Measurements from ENCODE around the gene VPS13D. TPM values are rescaled to one million over a fixed set of nuclear protein-coding genes. Genes with fewer than 3 reads are reported as not detected.
"Not testable (repeated sequence)": the region's sequence is repeated elsewhere in the genome, so short reads cannot be mapped to it uniquely, and the experiment has no call there.

The VPS13D gene
- total RNA-seq, 3 donors from 2014 or later, result 24.0 to 26.6 (median 26.5) TPM

DNA sequence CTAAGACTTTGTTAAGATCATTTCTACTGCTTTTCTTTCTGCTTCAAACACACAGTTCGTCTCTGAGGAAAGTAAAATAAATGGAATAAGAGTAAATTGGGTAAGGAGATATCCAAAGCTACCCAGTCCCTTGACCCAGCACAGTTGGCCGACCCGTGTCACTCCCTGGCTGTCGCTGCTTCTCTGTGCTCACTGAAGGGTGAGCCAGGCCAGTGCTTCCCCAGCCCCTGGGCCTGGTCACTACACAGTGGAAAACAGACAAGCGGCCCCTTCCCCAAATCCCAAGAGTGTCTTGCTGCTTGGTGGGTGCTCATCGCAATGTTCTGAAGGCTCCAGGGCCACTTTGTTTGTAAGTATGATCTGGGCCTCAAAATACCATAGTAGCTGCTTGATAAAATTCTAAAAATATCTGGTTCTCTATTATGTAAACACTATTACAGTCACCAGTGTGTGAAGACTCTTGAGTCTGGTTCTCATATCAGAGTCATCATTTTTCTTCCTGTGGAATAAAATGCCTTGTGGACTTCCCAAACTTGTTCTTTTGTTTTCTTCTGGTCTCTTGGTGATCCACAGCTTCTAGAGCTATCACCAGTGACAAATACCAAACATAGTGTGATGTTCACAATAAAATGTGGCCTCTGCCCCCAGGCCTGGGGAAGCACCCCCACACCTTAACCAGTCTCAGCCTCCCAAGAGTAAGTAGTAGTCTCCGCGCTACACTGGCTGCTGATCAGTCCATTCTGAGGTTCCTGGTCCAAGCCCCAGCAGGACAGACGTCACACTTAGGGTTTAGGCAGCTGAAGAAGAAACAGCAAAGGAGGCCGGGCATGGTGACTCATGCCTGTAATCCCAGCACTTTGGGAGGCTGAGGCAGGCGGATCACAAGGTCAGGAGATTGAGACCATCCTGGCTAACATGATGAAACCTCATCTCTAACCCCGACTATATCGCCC is 282.0 kb downstream of the VPS13D start:
- H3K36me3 Mint-ChIP-seq (ENCODE audit: insufficient read depth), result peaks cover 28% of the 10 kb centered on the region
- ATAC-seq (no peak), DNase-seq (no peak)
- H3K4me3 Mint-ChIP-seq, result peak overlapping the region; percentile 37
- no peaks in the 10 kb centered on the region for H3K9me3 Mint-ChIP-seq
- H3K4me1 Mint-ChIP-seq (ENCODE audit: low read depth), result peaks cover 44% of the 10 kb centered on the region
- H3K27me3 Mint-ChIP-seq (ENCODE audit: low read depth), result no peaks in the 10 kb centered on the region

DNA sequence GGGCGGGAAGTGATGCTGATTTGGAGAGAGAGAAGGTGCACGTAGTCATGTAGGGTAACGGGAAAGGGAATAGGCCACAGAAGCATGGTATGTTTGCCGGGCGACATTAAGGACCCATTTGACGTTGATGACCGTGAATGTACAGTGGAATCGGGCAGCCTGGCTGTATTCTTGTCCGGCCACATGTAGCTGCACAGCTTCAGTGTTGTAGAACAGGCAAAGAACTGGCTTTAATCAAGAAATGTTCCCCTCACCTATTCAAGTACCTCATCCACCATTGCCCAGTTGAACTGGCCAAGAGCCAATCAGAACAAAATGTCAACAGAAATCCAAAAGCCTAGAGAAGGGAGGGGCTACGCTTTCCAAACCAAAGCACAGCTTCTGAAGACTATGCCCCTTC is 283.4 kb downstream of the VPS13D start:
- no peak for ATAC-seq

DNA sequence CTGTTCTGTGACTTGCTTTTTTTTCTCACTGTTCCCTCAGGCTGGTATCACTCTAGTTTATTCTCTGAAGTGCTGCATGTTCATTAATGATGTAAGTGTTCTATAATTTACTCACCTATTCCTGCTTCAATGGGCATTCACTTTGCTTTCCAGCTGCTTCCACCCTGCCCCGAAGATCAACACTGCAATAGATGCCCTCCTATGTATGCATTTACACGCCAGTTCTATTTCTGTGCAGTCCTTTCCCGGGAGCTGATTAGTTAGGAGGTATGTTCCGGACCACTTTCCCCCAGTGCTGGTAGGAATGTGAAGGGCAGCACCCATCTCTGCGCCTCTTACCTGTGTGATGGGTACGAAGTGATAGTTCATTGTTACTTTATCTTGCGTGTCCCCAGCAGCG is 284.8 kb downstream of the VPS13D start:
- no peak overlapping the region for H3K4me3 Mint-ChIP-seq
- peaks cover 17% of the 10 kb centered on the region for H3K36me3 Mint-ChIP-seq (ENCODE audit: insufficient read depth)
- H3K27me3 Mint-ChIP-seq (ENCODE audit: low read depth), result no peaks in the 10 kb centered on the region
- no peaks in the 10 kb centered on the region for H3K9me3 Mint-ChIP-seq
- no peak for DNase-seq
- H3K4me1 Mint-ChIP-seq (ENCODE audit: low read depth), result peaks cover 55% of the 10 kb centered on the region
- ATAC-seq, result no peak

More for the DNA sequence above, 283.4 kb downstream of the VPS13D start:
- Mint-ChIP-seq H3K27me3 (ENCODE audit: low read depth) (no peaks in the 10 kb centered on the region), H3K4me3 (no peak overlapping the region), H3K9me3 (no peaks in the 10 kb centered on the region), H3K36me3 (ENCODE audit: insufficient read depth) (peaks cover 22% of the 10 kb centered on the region), H3K4me1 (ENCODE audit: low read depth) (peaks cover 50% of the 10 kb centered on the region)
- no peak for DNase-seq

DNA sequence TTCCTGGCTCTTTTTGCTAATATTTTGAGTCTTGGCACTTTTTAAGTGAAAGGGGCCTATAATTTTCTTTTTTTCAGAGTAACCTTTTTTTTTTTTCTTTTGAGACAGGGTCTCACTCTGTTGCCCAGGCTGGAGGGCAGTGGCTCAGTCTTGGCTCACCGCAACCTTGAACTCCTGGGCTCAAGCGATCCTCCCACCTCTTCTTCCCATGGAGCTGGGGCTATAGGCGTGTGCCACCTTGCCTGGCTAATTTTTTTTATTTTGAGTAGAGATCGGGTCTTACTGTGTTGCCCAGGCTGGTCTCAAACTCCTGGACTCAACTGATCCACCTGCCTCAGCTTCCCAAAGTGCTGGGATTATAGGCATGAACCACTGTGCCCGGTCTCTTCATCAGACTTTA is 285.4 kb downstream of the VPS13D start:
- DNase-seq (no peak), ATAC-seq (no peak)
- peaks cover 48% of the 10 kb centered on the region for H3K4me1 Mint-ChIP-seq (ENCODE audit: low read depth)
- H3K9me3 Mint-ChIP-seq, result no peaks in the 10 kb centered on the region
- H3K4me3 Mint-ChIP-seq, result no peak overlapping the region
- H3K27me3 Mint-ChIP-seq (ENCODE audit: low read depth), result no peaks in the 10 kb centered on the region
- peaks cover 17% of the 10 kb centered on the region for H3K36me3 Mint-ChIP-seq (ENCODE audit: insufficient read depth)

DNA sequence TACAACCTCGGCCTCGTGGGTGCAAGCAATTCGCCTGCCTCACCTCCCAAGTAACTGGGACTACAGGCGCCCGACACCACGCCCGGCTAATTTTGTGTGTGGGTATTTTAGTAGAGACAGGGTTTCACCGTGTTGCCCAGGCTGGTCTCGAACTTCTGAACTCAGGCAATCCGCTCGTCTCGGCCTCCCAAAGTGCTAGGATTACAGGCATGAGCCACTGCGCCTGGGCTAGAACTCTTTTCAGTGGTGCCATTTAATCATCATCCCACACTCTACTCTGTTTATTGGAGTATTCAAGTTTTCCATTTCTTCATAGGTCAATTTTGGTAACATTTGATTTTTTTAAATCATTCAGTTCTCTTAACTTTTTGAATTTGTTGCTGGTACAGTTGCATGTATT is 286.9 kb downstream of the VPS13D start:
- ATAC-seq (no peak), DNase-seq (no peak)
- Mint-ChIP-seq H3K4me3 (no peak overlapping the region), H3K27me3 (ENCODE audit: low read depth) (no peaks in the 10 kb centered on the region), H3K36me3 (ENCODE audit: insufficient read depth) (peaks cover 12% of the 10 kb centered on the region), H3K4me1 (ENCODE audit: low read depth) (peaks cover 35% of the 10 kb centered on the region), H3K9me3 (no peaks in the 10 kb centered on the region)

DNA sequence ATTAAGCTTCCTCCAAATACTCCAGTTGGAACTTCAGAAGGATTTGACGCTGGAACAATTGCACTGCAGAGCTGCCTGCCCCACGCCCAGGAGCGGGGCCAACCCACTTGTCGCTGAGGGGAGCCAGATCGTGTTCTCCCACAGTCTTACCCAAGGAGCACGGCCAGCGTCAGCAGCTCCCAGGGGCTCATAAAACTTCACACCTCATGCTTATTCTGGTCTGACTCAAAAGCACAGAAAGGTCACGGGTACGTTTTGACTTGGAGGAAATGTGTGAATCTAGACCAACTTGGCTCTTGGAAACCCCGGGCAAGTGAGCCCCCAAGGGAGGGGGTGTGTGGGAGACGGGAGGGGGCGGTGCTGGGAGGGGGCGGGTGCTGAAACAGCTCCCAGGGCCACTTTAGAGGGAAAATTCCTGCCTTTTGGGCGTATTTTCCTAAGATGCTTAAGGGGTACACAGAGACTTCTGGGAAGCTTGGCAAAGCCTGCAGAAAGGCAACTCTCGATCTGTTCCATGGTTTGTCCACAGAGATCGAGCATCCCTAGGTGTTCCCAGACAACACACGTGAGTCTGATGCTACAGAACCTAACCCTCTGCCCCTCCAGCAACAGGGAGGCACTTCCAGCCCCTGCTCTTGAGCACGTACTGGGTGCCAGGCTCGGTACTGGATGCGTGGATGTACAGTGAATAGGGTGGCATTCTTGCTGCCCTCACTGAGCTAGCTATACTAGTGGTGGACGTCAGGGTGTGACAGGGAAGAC is 289.3 kb downstream of the VPS13D start:
- no peaks in the 10 kb centered on the region for H3K27me3 Mint-ChIP-seq (ENCODE audit: low read depth)
- DNase-seq, result peak; percentile 14
- no peaks in the 10 kb centered on the region for H3K36me3 Mint-ChIP-seq (ENCODE audit: insufficient read depth)
- peaks cover 21% of the 10 kb centered on the region for H3K4me1 Mint-ChIP-seq (ENCODE audit: low read depth)
- ATAC-seq, result peak; percentile 99
- no peak overlapping the region for H3K4me3 Mint-ChIP-seq
- peaks cover 2% of the 10 kb centered on the region for H3K9me3 Mint-ChIP-seq

DNA sequence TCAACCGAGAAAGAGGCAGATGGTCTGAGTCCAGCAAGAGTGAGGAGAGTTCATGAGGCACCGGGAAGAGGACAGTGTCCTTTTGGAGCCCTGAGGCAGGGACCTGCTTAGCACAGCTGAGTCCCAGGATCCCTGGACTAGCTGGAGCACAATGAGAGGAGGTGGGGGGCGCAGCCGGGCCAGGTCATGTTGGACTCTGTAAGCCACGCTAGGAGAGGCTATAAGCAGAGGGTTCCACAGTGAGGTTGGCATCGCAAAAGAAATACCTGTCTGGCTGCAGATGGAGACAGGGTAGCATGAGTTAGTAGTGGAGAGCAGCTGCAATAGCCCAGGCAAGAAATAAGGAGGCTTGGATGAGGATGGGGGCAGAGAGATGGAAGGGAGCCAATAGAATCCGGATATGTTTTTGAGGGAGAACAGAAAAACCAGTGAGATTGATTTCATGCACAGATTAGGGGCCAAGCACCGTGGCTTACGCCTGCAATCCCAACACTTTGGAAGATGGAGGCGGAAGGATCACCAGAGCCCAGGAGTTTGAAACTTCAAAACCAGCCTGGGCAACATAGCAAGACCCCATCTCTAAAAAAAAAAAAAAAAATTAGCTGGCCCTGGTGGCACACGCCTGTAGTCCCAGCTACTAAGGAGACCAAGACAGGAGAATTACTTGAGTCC is 290.0 kb downstream of the VPS13D start:
- ATAC-seq (no peak), DNase-seq (no peak)
- peaks cover 15% of the 10 kb centered on the region for H3K4me1 Mint-ChIP-seq (ENCODE audit: low read depth)
- peaks cover 4% of the 10 kb centered on the region for H3K9me3 Mint-ChIP-seq
- H3K4me3 Mint-ChIP-seq, result no peak overlapping the region
- no peaks in the 10 kb centered on the region for H3K36me3 Mint-ChIP-seq (ENCODE audit: insufficient read depth)
- H3K27me3 Mint-ChIP-seq (ENCODE audit: low read depth), result no peaks in the 10 kb centered on the region

DNA sequence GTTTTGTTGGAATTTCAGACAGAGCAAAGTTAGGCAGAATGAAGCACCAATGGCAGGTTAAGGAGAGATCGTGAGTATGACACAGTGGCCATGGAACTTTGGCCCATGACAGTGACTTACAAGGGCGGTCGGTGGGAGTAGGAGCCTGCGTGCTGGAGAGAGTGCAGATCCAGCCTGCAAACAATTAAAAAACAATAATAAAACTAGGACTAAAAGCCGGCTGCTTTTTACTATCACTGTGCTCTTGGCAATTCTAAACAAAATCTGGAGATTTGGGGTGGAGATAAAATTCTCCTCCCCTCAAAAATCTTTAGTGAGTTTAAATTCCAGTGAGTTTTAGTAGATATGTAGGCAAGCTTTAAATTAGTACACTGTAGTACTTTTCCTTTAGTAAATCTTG is 291.3 kb downstream of the VPS13D start:
- H3K4me3 Mint-ChIP-seq, result no peak overlapping the region
- H3K4me1 Mint-ChIP-seq (ENCODE audit: low read depth), result peaks cover 19% of the 10 kb centered on the region
- H3K36me3 Mint-ChIP-seq (ENCODE audit: insufficient read depth), result no peaks in the 10 kb centered on the region
- H3K27me3 Mint-ChIP-seq (ENCODE audit: low read depth), result no peaks in the 10 kb centered on the region
- DNase-seq, result no peak
- peaks cover 4% of the 10 kb centered on the region for H3K9me3 Mint-ChIP-seq
- no peak for ATAC-seq

DNA sequence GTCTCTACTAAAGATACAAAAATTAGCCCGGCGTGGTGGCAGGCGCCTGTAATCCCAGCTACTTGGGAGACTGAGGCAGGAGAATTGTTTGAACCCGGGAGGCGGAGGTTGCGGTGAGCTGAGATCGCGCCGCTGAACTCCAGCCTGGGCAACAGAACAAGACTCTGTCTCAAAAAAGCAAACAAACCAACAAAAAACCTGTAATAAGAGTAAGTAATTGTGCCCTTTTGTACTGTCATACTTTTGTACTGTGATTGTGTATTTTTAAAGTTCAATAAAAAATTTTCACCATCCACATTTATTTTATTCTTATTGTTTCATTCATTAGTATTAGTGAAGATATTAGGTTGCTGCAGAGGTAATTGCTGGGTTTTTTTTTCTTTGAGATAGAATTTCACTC is 292.9 kb downstream of the VPS13D start:
- peaks cover 12% of the 10 kb centered on the region for H3K4me1 Mint-ChIP-seq (ENCODE audit: low read depth)
- H3K4me3 Mint-ChIP-seq; DNase-seq; ATAC-seq; H3K9me3 Mint-ChIP-seq; H3K36me3 Mint-ChIP-seq (ENCODE audit: insufficient read depth); H3K27me3 Mint-ChIP-seq (ENCODE audit: low read depth): not testable (repeated sequence)

DNA sequence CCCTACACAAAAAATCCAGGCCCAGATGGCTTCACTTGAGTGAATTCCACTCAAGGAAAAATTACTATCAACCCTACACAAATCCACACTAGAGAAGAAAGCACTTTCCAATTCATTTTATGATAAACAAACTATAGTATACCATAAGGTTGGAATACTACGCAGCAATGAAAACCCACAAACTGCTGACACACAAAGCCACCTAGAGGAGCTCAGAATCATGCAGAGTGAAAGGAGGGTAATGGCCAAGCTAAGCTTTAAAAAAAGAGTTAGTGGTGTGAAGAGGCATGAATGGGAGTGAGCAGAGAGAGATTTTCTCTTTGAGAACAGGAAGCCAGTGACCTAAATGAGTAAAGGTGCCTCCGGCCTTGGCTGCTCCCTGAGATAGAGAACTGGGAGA is 294.4 kb downstream of the VPS13D start:
- Mint-ChIP-seq H3K36me3 (ENCODE audit: insufficient read depth) (no peaks in the 10 kb centered on the region), H3K4me1 (ENCODE audit: low read depth) (peaks cover 8% of the 10 kb centered on the region), H3K4me3 (no peak overlapping the region), H3K27me3 (ENCODE audit: low read depth) (no peaks in the 10 kb centered on the region), H3K9me3 (peaks cover 4% of the 10 kb centered on the region)
- DNase-seq (no peak), ATAC-seq (no peak)

DNA sequence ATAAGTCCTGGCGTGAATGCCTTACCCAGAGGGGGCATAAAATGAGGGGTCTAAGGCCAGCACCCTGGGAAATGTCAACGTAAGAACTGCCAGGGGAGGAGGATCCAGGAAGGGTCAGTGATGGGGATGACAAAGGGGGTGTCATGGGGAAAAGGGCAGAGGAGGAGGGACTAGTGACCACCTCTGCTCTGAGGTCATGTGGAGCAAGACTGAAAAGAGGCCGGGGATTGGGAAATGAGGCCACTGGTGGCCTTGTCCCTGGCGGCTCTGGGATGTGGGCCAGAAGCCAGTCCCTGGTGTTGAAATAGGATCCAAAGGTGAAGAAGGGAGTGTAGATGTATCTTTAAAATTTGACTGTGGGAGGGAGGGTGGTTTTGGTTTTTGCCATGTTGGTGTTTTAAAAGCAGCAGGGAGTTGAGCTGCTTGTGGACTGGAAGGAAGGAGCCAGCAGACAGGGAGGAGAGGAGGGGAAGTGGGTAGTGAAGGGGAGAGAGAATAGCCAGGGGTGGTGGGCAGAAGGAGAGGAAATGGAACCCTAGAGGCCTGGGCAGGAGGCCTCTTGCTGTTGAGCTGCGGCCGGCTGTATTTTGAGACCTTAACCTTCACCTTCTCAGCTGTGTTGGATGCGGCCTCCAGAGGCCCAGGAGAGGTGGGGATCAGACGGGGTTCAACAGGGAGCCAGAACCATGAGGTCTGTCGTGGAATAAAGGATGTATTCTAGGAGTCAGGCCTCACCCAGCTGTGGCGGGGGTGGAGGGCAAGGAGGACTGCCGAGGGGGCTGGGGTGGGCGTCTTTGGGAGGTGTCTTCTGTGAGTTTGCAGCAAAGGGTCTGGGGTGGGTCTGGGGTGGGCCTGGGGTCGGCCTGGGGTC is 295.7 kb downstream of the VPS13D start:
- Mint-ChIP-seq H3K9me3 (peaks cover 4% of the 10 kb centered on the region), H3K4me1 (ENCODE audit: low read depth) (peaks cover 14% of the 10 kb centered on the region), H3K27me3 (ENCODE audit: low read depth) (no peaks in the 10 kb centered on the region), H3K36me3 (ENCODE audit: insufficient read depth) (no peaks in the 10 kb centered on the region), H3K4me3 (no peak overlapping the region)
- ATAC-seq, result no peak
- no peak for DNase-seq

DNA sequence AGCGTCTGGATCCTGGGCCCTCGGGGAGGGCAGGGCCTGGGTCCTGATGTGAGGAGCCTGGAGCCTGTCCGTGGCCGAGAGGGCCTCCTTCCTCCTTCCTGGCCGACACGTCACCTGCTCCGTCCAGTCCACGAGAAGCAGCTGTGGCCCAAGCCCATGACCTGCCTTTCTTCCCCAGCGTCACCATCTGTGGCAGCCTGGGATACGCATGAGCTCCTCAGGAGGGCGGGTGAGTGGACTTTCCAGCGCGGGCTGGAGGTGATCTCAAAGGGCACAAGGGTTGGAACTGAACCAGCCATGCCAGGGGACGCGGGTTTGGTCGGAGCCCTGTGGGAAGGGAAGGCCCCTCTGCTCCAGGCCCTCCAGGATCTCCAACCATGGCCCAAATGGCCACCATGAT is 297.7 kb downstream of the VPS13D start:
- no peaks in the 10 kb centered on the region for H3K36me3 Mint-ChIP-seq (ENCODE audit: insufficient read depth)
- DNase-seq, result no peak
- peaks cover 14% of the 10 kb centered on the region for H3K4me1 Mint-ChIP-seq (ENCODE audit: low read depth)
- no peak overlapping the region for H3K4me3 Mint-ChIP-seq
- no peak for ATAC-seq
- H3K27me3 Mint-ChIP-seq (ENCODE audit: low read depth), result no peaks in the 10 kb centered on the region
- peaks cover 4% of the 10 kb centered on the region for H3K9me3 Mint-ChIP-seq

DNA sequence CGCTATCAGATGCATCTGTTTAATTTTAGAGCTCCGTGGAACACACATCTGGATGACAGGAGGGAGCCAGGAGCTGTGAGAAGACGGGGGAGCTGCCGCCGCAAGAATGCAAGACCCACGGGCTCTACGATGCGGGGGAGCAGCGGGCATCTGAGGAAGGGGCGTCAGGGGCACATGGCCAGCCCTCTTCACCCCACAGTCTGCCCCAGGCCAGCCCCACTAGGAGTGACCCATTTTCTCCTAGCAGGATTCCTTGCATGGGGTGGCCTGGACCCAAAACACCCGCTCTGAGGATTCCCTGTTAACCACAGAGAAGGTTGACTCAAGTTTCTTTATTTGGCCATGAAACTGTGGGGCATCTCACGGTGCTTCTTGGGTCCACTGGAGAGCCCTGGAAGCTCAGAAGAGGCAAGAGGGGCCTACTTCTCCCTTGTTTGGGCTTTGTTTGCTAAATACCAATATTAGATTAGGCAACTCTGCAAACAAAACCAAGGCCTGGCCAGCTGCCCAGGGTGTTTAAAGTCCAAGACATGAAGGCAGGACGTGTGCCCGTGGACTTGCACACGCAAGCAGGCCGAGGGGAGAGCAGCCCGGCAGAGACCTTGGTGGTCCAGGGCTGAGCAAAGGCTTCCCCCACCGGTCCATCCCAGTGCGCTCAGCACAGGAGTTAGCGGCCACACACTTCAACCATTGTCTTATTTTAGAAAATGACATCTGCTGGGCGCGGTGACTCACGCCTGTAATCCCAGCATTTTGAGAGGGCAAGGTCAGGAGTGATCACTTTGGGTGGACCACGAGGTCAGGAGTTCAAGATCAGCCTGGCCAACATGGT is 298.4 kb downstream of the VPS13D start:
- ATAC-seq (no peak), DNase-seq (no peak)
- peaks cover 14% of the 10 kb centered on the region for H3K4me1 Mint-ChIP-seq (ENCODE audit: low read depth)
- no peaks in the 10 kb centered on the region for H3K27me3 Mint-ChIP-seq (ENCODE audit: low read depth)
- peaks cover 4% of the 10 kb centered on the region for H3K9me3 Mint-ChIP-seq
- peaks cover 4% of the 10 kb centered on the region for H3K36me3 Mint-ChIP-seq (ENCODE audit: insufficient read depth)
- no peak overlapping the region for H3K4me3 Mint-ChIP-seq
